ENCODE data around the gene NTN1. TPM values are rescaled to one million over a fixed set of nuclear protein-coding genes. Genes with fewer than 3 reads are reported as not detected.

NTN1 gene
- total RNA-seq, 4 donors from 2014 or later = 15.9 to 31.0 (median 25.0) TPM

DNA sequence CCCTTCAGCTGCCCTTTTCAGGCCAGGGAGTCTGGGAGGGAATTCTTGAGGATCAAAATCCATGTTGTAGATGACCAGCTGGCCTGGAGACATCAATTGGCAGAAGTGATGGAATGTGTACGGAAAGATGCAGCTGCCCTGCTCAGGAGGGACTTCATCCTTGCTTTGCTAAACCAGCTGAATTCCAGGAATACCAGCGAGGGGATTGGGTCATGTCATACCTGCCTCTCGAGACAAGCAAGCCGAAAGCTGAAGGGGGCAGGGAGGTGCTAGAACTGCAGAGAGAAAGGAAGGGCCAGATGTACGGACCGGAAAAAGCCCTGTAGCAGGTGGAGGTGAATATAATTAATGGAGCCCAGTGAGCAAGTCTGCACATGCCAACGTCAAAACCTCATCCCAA is 25.6 kb upstream of the NTN1 start:
- Histone ChIP-seq H3K27ac (no peak overlapping the region), H3K4me1 (no peaks in the 10 kb centered on the region), H3K27me3 (no peaks in the 10 kb centered on the region), H3K9me3 (peaks cover 0 to 8% (median 1%) of the 10 kb centered on the region in 4 donors), H3K4me3 (no peak overlapping the region), H3K36me3 (no peaks in the 10 kb centered on the region)
- TF ChIP-seq POLR2A (IDR thresholded peaks at IDR 0.05) (no peak), EP300 (IDR thresholded peaks at IDR 0.05) (no peak)
- TF ChIP-seq, protein P1, sequence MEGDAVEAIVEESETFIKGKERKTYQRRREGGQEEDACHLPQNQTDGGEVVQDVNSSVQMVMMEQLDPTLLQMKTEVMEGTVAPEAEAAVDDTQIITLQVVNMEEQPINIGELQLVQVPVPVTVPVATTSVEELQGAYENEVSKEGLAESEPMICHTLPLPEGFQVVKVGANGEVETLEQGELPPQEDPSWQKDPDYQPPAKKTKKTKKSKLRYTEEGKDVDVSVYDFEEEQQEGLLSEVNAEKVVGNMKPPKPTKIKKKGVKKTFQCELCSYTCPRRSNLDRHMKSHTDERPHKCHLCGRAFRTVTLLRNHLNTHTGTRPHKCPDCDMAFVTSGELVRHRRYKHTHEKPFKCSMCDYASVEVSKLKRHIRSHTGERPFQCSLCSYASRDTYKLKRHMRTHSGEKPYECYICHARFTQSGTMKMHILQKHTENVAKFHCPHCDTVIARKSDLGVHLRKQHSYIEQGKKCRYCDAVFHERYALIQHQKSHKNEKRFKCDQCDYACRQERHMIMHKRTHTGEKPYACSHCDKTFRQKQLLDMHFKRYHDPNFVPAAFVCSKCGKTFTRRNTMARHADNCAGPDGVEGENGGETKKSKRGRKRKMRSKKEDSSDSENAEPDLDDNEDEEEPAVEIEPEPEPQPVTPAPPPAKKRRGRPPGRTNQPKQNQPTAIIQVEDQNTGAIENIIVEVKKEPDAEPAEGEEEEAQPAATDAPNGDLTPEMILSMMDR (IDR thresholded peaks at IDR 0.05) = no peak
- no peak for DNase-seq (ENCODE audit: low spot score in 2 of 2)
- WGBS, 2 donors = 73 to 77% methylated on average over 7 of the region's 7 CpGs

DNA sequence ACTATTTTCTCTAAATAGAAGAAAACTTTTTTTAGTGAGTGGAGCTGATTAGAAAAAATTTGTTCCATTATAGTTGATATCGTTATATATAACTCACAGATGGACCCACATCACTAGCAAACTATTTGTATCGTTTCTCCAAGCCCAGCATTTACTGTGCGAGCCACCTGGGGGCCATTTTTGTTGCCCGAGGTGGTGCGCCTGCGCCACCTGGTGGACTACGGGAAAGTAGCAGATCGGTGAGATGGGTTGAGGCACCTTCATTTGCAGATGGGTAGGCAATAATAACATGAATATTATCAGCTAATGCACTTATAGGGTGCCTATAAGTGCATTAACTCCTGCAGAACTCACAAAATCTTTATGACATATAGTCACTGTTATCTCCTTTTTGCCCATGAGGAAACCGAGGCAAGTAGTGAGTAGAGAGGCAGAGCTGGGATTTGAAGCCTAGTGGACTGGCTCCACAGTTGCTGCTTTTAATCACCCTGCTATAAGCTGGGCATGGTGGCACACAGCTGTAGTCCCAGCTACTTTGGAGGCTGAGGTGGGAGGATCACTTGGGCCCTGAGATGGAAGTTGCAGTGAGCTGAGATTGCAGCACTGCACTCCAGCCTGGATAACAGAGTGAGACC is 23.2 kb upstream of the NTN1 start:
- Histone ChIP-seq H3K9me3 (peaks cover 0 to 8% (median 1%) of the 10 kb centered on the region in 4 donors), H3K27ac (no peak overlapping the region), H3K4me1 (peaks cover 0 to 5% (median 2%) of the 10 kb centered on the region in 4 donors), H3K27me3 (peaks cover 0 to 6% of the 10 kb centered on the region in 2 donors), H3K36me3 (no peaks in the 10 kb centered on the region), H3K4me3 (no peak overlapping the region)
- peak; percentile 44 to 48 for DNase-seq (ENCODE audit: low spot score in 2 of 2)
- WGBS, 2 donors = 8 to 14% methylated on average over 9 of the region's 9 CpGs
- TF ChIP-seq, protein P1 (IDR thresholded peaks at IDR 0.05) = peak; percentile 59 to 81 (median 72)
- TF ChIP-seq EP300 (IDR thresholded peaks at IDR 0.05) (no peak), POLR2A (IDR thresholded peaks at IDR 0.05) (no peak)

DNA sequence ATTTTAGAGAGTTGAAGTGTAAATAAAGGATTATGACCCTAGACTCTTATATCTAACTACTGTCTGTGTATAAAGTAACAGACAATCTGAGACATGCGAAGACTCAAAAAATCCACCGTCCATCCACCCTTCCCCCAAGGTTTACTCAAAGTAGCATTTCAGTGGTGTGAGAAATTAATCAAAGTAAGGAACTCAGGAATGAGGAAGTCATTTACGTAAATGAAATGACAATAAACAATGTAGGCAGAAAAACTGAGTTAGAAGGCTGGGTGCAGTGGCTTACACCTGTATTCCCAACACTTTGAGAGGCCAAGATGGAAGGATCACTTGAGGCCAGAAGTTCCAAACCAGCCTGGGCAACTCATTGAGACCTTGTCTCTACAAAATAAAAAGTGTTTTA is 19.8 kb upstream of the NTN1 start:
- Histone ChIP-seq H3K36me3 (no peaks in the 10 kb centered on the region), H3K27ac (no peak overlapping the region), H3K4me1 (peaks cover 0 to 21% (median 6%) of the 10 kb centered on the region in 4 donors), H3K9me3 (peaks cover 0 to 4% (median 0%) of the 10 kb centered on the region in 4 donors), H3K27me3 (peaks cover 0 to 35% of the 10 kb centered on the region in 2 donors), H3K4me3 (no peak overlapping the region)
- no peak for DNase-seq (ENCODE audit: low spot score in 2 of 2)
- TF ChIP-seq POLR2A (IDR thresholded peaks at IDR 0.05) = no peak
- no peak for TF ChIP-seq EP300 (IDR thresholded peaks at IDR 0.05)
- TF ChIP-seq, protein P1 (IDR thresholded peaks at IDR 0.05) = no peak
- 73 to 81% methylated on average over 3 of the region's 3 CpGs for WGBS, 2 donors

DNA sequence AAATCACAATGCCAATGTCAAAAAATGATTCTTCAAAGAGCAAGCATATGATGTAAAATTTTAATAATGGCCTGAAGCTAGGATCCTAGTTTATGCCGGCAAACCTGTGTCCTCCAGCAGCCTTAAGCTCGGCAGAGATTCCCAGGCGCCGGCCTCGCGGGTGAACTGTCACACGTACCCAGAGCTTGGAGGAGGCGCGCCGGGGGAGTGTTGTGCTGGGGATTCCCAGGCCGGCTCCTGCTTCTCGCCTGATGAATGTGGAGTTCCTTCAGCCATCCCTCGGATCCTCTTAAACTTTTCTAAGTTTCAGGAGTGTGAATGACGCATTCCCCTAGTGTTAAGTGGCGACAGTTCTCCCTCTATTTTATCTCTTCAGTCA is 19.1 kb upstream of the NTN1 start:
- TF ChIP-seq EP300 (IDR thresholded peaks at IDR 0.05) = no peak
- no peak for TF ChIP-seq POLR2A (IDR thresholded peaks at IDR 0.05)
- TF ChIP-seq, protein P1 (IDR thresholded peaks at IDR 0.05) = no peak
- Histone ChIP-seq H3K27me3 (peaks cover 0 to 42% of the 10 kb centered on the region in 2 donors), H3K4me3 (no peak overlapping the region), H3K9me3 (peaks cover 0 to 4% (median 0%) of the 10 kb centered on the region in 4 donors), H3K27ac (no peak overlapping the region), H3K36me3 (no peaks in the 10 kb centered on the region), H3K4me1 (peaks cover 0 to 21% (median 6%) of the 10 kb centered on the region in 4 donors)
- no peak for DNase-seq (ENCODE audit: low spot score in 2 of 2)
- 37 to 47% methylated on average over 15 of the region's 15 CpGs for WGBS, 2 donors

DNA sequence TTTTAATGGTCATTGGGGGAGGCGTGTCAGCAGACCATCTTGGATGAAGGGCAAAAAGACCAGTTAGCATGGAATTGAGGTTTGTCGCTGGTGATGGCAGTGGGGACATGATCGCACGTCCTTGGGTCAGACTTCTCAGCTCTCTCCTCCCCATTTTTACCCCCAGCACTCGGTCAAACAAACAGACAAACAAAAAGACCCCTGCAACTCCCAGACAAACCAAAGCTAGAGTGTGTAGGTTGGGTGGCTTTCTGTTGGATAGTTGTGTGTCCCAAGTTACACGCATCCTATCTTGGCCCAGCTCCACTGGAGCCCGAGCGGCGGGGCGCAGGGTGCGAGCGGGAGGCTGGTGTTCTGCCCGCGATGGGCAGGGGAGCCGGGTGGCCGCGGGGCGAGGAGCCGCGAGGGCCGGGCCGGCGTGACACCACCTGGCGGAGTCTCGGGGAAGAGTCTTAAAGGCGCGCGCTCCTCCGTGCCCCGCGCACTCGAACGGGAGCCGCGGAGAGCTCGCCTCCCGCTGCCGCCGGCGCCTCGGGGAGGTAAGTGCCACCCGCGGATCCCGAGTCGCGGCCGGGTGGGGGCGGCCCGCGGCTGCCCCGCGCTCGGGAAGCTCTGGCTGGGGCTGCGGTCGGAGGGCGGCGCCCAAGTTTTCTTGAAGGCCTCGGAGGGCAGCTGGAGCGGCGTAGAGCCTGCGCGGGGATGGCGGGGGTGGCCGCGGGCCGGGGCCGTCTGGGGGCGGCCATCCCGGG is 18.5 kb upstream of the NTN1 start:
- H3K27me3 ChIP-seq = peaks cover 0 to 45% of the 10 kb centered on the region in 2 donors
- no peaks in the 10 kb centered on the region for H3K36me3 ChIP-seq
- H3K4me3 ChIP-seq = peak overlapping the region in 3 of 4 donors; percentile 32 to 55 (median 40)
- TF ChIP-seq EP300 (IDR thresholded peaks at IDR 0.05) = no peak
- TF ChIP-seq, protein P1 (IDR thresholded peaks at IDR 0.05) = peak in 3 of 5 experiments; percentile 35 to 63 (median 39)
- no peak for DNase-seq (ENCODE audit: low spot score in 2 of 2)
- WGBS, 2 donors = 4 to 6% methylated on average over 37 to 43 of the region's 69 CpGs
- peaks cover 0 to 21% (median 6%) of the 10 kb centered on the region in 4 donors for H3K4me1 ChIP-seq
- H3K27ac ChIP-seq = no peak overlapping the region
- H3K9me3 ChIP-seq = peaks cover 0 to 4% (median 0%) of the 10 kb centered on the region in 4 donors
